VCaP (cell line): Measurements from ENCODE around the gene SPPL2A.
"Not testable (repeated sequence)": the region's sequence is repeated elsewhere in the genome, so short reads cannot be mapped to it uniquely, and the experiment has no call there.

Experiments used
- H3K27ac ChIP-seq: fragments of 450-650 bp; 2 replicates; pipeline ENCODE4 v1.5.1; 2017
- TF ChIP-seq, protein P1 (sequence below): fragments of 450-650 bp; conservative IDR thresholded peaks from 2 replicates; pipeline ENCODE4 v1.5.1; 2017; ENCODE audit warnings: mild to moderate bottlenecking, moderate library complexity

SPPL2A gene, protein sequence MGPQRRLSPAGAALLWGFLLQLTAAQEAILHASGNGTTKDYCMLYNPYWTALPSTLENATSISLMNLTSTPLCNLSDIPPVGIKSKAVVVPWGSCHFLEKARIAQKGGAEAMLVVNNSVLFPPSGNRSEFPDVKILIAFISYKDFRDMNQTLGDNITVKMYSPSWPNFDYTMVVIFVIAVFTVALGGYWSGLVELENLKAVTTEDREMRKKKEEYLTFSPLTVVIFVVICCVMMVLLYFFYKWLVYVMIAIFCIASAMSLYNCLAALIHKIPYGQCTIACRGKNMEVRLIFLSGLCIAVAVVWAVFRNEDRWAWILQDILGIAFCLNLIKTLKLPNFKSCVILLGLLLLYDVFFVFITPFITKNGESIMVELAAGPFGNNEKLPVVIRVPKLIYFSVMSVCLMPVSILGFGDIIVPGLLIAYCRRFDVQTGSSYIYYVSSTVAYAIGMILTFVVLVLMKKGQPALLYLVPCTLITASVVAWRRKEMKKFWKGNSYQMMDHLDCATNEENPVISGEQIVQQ

GRCh38 chr15:50765195-50765967 is at the start of gene SPPL2A:
Gene SPPL2A (minus strand): TSS chr15:50765706. CDS start chr15:50765533, 173 bp downstream.
- H3K27ac ChIP-seq: peak within 1 kb of the TSS; percentile 81
- TF ChIP-seq, protein P1, sequence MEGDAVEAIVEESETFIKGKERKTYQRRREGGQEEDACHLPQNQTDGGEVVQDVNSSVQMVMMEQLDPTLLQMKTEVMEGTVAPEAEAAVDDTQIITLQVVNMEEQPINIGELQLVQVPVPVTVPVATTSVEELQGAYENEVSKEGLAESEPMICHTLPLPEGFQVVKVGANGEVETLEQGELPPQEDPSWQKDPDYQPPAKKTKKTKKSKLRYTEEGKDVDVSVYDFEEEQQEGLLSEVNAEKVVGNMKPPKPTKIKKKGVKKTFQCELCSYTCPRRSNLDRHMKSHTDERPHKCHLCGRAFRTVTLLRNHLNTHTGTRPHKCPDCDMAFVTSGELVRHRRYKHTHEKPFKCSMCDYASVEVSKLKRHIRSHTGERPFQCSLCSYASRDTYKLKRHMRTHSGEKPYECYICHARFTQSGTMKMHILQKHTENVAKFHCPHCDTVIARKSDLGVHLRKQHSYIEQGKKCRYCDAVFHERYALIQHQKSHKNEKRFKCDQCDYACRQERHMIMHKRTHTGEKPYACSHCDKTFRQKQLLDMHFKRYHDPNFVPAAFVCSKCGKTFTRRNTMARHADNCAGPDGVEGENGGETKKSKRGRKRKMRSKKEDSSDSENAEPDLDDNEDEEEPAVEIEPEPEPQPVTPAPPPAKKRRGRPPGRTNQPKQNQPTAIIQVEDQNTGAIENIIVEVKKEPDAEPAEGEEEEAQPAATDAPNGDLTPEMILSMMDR: no peak

GRCh38 chr15:50814634-50815033 is 49.1 kb upstream of the SPPL2A start:
- H3K27ac ChIP-seq: no peak overlapping the region
- TF ChIP-seq, protein P1: no peak

- TF ChIP-seq, protein P1: no peak
- H3K27ac ChIP-seq: no peak overlapping the region
Measured at GRCh38 chr15:50813865-50814264, 48.4 kb upstream of the SPPL2A start.

DNA sequence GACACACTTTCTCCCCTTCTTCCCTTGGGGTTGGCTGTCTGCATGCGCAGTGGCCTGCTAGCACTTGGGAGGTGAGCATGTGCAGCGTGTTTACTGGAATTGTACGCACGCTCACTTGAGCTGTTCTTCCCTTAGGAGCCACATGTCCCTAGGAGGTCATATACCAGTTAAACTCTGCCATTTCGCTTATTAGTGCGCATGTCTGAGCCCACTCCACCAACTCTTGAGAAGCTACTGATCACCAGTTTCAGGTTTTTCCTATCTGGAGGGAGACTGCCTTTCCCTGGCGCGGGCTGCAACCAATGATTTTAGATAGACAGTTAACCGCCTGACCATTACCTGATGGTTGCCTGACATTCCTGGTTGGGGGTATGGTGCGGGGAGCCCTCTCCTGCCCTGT is 47.6 kb upstream of the SPPL2A start:
- no peak overlapping the region for H3K27ac ChIP-seq
- TF ChIP-seq, protein P1: no peak

DNA sequence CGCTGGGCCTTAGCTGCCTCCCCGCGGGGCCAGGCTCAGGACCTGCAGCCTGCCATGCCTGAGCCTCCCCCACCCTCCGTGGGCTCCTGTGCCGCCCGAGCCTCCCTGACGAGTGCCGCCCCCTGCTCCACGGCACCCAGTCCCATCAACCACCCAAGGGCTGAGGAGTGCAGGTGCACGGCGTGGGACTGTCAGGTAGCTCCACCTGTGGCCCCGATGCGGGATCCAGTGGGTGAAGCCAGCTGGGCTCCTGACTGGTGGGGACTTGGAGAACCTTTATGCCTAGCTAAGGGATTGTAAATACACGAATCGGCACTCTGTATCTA is 46.6 kb upstream of the SPPL2A start:
- H3K27ac ChIP-seq: not testable (repeated sequence)

DNA sequence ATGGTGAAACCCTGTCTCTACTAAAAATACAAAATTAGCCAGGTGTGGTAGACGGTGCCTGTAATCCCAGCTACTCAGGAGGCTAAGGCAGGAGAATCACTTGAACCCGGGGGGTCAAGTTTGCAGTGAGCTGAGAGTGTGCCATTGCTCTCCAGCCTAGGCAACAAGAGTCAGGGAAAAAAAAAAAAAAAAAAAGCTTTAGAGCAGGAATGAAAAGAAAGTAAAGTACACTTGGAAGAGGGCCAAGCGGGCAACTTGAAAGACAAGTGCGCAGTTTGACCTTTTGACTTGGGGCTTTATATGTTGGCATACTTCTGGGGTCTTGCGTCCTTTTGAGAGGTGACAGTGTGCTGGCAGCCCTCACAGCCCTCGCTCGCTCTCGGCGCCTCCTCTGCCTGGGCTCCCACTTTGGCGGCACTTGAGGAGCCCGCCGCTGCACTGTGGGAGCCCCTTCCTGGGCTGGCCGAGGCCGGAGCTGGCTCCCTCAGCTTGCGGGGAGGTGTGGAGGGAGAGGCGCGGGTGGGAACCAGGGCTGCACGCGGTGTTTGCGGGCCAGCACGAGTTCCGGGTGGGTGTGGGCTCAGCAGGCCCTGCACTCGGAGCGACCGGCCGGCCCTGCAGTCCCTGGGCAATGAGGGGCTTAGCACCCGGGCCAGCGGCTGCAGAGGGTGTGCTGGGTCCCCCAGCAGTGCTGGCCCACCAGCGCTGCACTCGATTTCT is 46.1 kb upstream of the SPPL2A start:
- not testable (repeated sequence) for H3K27ac ChIP-seq

- TF ChIP-seq, protein P1: no peak
- H3K27ac ChIP-seq: no peak overlapping the region
Measured at GRCh38 chr15:50810128-50810527, 44.6 kb upstream of the SPPL2A start.

GRCh38 chr15:50808728-50809127 is 43.2 kb upstream of the SPPL2A start:
- TF ChIP-seq, protein P1: no peak
- H3K27ac ChIP-seq: no peak overlapping the region
